ENCODE results near the gene DNAJB13. TPM values are rescaled to one million over a fixed set of nuclear protein-coding genes. Genes with fewer than 3 reads are reported as not detected.

Gene DNAJB13
- total and polyA plus RNA-seq, 10 of the 15 experiments (the other 5 are each of a cell fraction or from before 2014, with no cell fraction given), result 0.07 to 0.76 (median 0.15) TPM; not detected in 7

DNA sequence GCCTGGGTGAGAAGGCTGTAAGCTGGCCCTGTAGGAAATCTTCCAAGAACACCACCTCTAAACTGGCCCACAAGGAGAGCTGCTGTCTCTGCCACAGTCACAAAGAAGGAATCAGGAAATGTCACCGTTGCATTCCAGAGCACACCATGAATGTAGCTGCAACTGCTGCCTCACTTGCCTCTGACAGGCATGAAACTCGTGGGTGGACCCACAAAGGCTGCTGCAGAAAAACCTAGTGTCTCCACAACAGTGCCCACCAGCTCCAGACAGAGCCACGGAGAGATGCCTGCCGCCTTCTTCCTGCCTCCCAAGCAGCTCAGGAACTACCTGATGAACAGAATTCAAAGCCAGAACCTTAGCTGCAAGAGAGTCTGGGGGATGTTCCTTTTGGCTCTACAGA is 10.5 kb downstream of the DNAJB13 start:
- DNase-seq (ENCODE audit: low read depth, low spot score) (no peak), ATAC-seq (no peak), FAIRE-seq (no peak)
- intact Hi-C loops (cut with micrococcal nuclease; ENCODE audit: unreplicated experiment), result loop anchor here (5.0 to 10.0 kb wide), 5 partner anchors 71 to 486 kb away; partner anchors contain the start of genes C2CD3 and PPME1
- H4K20me1 ChIP-seq (ENCODE audit: control insufficient read depth, insufficient read depth), result no peaks in the 10 kb centered on the region; the same call in 1 of the 2 replicates
- TF ChIP-seq SP1 (IDR thresholded peaks at IDR 0.05; ENCODE audit: low read depth, low read length) (no peak), RBBP5 (conservative IDR thresholded peaks at IDR 0.05) (no peak), CREM (IDR thresholded peaks at IDR 0.05; ENCODE audit: low read depth) (no peak), EGR1 (IDR thresholded peaks at IDR 0.05; ENCODE audit: borderline replicate concordance in 1 of 2, low read depth in 2 of 2, low read length in 2 of 2) (no peak), IKZF2 (IDR thresholded peaks at IDR 0.05) (no peak), ETV6 (conservative IDR thresholded peaks at IDR 0.05 in 1 of 2, IDR thresholded peaks at IDR 0.05 in 1 of 2; ENCODE audit: borderline replicate concordance in 1 of 2, low read depth in 1 of 2) (no peak), RB1 (IDR thresholded peaks at IDR 0.05; ENCODE audit: borderline replicate concordance) (no peak), SREBF1 (IDR thresholded peaks at IDR 0.05; ENCODE audit: low read length) (no peak), ZNF207 (IDR thresholded peaks at IDR 0.05; ENCODE audit: borderline replicate concordance) (no peak), NFXL1 (IDR thresholded peaks at IDR 0.05; ENCODE audit: borderline replicate concordance) (no peak), SMC3 (IDR thresholded peaks at IDR 0.05; ENCODE audit: borderline replicate concordance, low read length) (no peak)
- TF ChIP-seq, protein P1, sequence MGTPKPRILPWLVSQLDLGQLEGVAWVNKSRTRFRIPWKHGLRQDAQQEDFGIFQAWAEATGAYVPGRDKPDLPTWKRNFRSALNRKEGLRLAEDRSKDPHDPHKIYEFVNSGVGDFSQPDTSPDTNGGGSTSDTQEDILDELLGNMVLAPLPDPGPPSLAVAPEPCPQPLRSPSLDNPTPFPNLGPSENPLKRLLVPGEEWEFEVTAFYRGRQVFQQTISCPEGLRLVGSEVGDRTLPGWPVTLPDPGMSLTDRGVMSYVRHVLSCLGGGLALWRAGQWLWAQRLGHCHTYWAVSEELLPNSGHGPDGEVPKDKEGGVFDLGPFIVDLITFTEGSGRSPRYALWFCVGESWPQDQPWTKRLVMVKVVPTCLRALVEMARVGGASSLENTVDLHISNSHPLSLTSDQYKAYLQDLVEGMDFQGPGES (IDR thresholded peaks at IDR 0.05), result no peak
- H3K9me3 ChIP-seq (replicated peaks; ENCODE audit: control insufficient read depth, insufficient read depth, low read length), result no peaks in the 10 kb centered on the region
- H3K27ac ChIP-seq (ENCODE audit: control insufficient read depth, insufficient read depth), result no peak overlapping the region
- WGBS (ENCODE audit: insufficient coverage, insufficient replicate concordance, low lambda C conversion rate, missing lambda C conversion rate), result 24% methylated on average over 4 of the region's 4 CpGs
- in situ Hi-C loops (cut with MboI), result no loop called here
- no peaks in the 10 kb centered on the region for H3K79me2 ChIP-seq (ENCODE audit: control insufficient read depth, insufficient read depth, low read length)
- RAD21 ChIA-PET (ENCODE audit: unreplicated experiment), result interaction anchor here (1.3 kb wide), 1 partner anchor 19 kb away, joined by 4 read pairs; no protein-coding TSS in a partner anchor
- no peaks in the 10 kb centered on the region for H3K27me3 ChIP-seq (replicated peaks in 1 of 2; ENCODE audit: control insufficient read depth in 2 of 2, insufficient read depth in 2 of 2, low read length in 1 of 2)
- BruUV-seq (replicated peaks), result no TSS peak
- no peak overlapping the region for H3K4me3 ChIP-seq
- CTCF ChIA-PET, result interaction anchor here (1.0 to 1.3 kb wide), 4 partner anchors 11 to 360 kb away, joined by 3 to 4 read pairs (median 4); no protein-coding TSS in a partner anchor
- H3K4me1 ChIP-seq (ENCODE audit: control insufficient read depth, insufficient read depth, low read length), result no peaks in the 10 kb centered on the region
- H3K9ac ChIP-seq (ENCODE audit: control insufficient read depth, insufficient read depth, low read length), result no peak overlapping the region
- H3K36me3 ChIP-seq (ENCODE audit: control insufficient read depth in 2 of 2, insufficient read depth in 2 of 2, low read length in 1 of 2), result no peaks in the 10 kb centered on the region
- SMC1A ChIA-PET (ENCODE audit: uncharacterized antibody, unreplicated experiment), result interaction anchor here (1.1 to 1.6 kb wide), 4 partner anchors 10 to 488 kb away, joined by 3 to 4 read pairs (median 4); partner anchors contain the start of genes C2CD3, DNAJB13 and PPME1
- no peak overlapping the region for H2AFZ ChIP-seq (ENCODE audit: control insufficient read depth, low read depth, low read length)
- H3K4me2 ChIP-seq (ENCODE audit: control insufficient read depth, insufficient read depth), result no peak overlapping the region
- POLR2A ChIA-PET, result interaction anchor here (0.7 to 1.6 kb wide), 3 partner anchors 18 to 212 kb away, joined by 3 to 5 read pairs (median 3); no protein-coding TSS in a partner anchor

Data from GM12878 (cell line).